ENCODE data around the gene NAB2.

NAB2 gene

DNA sequence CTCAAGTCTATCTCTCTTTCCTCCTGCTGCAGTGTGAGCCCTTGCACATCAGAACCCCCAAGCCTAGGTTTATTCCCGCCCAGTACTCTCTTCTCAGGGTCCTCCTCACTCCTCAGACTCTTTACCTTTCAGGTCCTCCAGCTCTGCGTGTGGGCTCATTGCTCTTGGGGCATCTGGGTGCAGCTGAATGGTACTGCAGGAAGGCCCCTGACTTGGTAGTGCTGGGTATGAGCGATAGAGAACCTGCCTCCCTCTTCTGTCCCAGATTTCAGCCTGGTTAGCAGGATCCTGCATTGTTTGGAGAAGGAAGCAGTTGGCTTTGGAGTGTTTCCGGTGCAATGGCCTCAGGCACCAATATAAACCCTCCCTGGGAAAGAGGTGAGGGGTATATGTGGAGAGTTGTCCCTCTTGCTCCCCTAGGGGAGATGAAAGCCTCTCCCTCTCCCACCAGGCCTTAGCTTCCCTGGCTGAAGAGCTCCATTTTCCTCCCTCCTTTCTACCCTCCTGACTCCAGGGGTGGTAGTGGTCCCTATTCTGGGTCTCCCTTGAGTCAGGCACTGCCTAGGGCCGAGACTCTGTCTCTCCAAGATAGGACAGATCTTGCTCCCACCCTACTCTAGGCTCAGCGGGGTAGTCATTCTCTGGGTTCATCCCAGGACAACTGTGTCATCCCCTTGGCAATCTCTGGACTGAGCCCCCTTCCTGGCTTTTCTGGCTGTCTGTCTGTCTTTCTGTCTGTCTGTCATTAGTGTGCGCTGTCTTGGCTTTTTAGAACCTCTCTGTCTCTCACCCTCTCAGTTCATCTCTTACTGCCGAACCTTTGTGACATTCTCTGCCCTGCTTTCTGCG lies 43.2 kb downstream of the NAB2 start:
- DNase-seq (ENCODE audit: low read depth in 4 of 4, low spot score in 1 of 4), result no peak

DNA sequence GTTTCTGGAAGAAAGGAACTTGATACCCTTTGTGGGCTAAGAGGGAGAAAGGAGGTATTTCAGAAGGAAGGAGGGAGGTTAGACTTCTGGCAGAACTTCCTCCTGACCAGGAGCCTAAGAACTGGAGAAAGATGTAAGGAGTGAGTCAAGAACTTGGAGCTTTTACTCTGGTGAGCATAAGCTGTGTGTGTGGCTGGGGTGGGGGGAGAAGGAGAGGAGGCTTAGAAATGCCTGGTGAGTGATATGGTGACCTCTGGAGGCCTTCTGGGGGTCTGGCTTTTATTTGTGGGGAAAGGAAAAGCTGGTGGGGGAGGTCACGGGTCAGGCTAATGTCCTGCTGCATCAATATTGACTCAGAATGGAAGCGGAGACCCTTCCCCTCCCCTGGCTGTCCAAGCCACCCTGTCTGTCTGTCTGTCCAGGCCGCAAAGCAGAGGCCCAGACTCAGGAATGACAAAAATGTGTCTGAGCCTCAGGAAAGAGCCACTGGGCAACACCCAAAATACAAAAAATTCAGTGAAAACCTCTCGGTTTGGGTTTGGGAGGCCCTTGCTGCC lies 44.2 kb downstream of the NAB2 start:
- DNase-seq (ENCODE audit: low read depth in 4 of 4, low spot score in 1 of 4), result no peak

DNA sequence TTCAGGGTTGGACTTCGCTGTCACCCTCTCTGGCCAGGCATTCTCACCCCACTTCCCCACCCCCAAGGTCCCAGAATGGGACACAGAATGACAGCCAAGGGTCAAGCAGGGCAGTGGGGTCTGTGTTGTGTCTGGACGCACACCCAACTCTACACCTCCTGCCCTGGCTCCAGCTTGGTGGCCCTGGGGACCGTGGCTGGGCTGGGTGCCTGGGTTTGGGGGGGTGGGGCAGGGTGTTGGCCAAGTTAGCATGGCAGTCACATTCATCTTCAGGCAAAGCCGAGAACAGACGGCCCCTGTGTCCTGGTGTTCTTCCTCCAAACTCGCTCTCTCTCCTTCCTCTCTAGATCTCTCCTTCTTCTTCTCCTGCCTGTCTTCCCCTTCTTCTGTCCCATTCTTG lies 45.0 kb downstream of the NAB2 start:
- DNase-seq (ENCODE audit: low read depth in 4 of 4, low spot score in 1 of 4), result no peak

DNA sequence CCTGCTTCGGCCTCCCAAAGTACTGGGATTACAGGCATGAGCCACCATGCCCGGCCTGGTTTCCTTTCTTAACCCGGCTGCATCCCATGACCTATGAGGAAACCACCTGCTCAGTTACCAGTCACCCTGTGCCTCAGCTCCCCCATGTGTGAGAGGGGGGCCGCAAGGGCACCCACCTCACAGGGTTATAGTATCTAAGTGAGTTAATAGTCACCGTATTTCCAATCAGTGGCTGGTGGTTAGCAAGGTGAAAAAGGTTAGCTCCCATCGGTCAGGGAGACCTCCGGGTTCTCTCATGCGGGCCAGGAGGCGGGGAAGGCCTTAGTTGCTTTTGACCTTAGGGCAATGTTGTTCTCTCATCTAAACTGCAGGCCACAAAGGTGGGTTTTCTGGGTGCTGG lies 46.0 kb downstream of the NAB2 start:
- DNase-seq (ENCODE audit: low read depth in 4 of 4, low spot score in 1 of 4), result no peak

DNA sequence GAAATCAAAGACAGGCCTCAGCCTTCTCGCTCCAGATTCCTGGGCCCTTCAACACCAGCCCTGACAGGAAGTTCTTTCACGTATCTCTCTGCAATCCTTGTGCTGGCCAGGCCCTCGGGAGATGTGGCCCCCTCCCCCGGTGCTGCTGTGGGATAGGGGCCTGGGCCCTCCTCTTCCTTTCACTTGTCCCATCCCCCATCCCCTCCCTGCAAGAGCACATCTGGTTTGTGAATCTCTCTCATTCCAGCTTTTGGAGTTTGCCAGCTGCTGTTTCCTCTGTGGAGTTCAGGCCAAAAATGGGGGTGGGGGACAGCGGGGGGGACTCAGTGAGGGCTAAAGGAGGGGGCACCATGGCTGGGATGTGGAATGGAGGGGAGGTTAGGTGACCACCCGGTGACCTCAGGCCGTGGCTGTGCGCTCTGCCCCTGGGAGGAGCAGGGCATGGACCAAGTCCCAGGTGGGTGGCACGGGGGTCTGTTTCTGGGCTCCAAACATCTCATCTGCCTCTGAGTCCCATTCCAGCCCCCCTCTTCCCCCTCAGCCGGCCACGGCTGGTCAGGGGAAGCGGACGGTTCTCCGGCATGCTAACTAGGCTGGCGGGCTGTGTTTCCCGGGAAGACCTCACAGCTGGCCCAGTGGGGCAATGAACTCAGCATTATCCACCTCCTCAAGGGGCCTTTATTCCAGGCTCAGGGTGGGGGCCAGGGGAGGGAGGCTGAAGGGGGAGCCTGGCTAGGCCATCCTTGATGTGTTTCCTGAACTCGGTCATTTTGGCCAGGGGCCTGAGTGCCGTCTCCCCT lies 46.8 kb downstream of the NAB2 start:
- DNase-seq (ENCODE audit: low read depth in 4 of 4, low spot score in 1 of 4), result no peak

DNA sequence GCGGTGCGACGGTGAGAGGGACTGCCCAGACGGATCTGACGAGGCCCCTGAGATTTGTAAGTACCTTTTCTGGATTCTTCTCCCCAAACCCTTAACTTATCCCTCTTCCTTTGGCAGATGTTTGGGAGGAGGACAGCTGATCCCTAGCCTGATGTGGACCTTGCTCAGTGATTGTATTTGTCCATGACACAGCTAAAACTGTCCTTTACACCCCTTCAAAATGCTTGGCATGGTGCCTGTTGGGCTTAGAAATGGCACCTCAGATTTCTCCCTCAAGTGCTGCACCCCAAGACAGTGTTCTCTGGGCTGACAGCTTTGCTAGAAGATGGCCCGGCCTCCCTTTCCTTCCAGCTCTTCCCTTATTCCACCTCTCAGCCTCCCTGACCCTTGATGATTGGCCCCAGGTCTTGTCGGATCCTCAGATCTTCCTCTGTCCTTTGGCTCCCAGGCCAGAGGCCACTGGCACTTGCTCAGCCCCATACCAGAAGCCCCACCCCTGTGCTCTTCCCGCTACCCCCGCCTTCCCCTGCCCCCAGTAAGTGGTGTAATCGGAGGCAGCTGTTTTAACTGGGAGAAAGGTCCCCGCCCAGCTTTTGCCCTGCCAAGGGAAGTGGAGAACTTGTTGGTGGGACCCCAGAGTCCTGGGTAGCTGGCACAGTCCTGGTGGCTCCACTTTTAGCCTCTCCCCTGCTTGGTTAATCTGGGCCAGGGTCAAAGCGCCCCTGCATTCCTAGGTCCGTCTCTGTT lies 49.8 kb downstream of the NAB2 start:
- no peak for DNase-seq (ENCODE audit: low read depth in 4 of 4, low spot score in 1 of 4)

DNA sequence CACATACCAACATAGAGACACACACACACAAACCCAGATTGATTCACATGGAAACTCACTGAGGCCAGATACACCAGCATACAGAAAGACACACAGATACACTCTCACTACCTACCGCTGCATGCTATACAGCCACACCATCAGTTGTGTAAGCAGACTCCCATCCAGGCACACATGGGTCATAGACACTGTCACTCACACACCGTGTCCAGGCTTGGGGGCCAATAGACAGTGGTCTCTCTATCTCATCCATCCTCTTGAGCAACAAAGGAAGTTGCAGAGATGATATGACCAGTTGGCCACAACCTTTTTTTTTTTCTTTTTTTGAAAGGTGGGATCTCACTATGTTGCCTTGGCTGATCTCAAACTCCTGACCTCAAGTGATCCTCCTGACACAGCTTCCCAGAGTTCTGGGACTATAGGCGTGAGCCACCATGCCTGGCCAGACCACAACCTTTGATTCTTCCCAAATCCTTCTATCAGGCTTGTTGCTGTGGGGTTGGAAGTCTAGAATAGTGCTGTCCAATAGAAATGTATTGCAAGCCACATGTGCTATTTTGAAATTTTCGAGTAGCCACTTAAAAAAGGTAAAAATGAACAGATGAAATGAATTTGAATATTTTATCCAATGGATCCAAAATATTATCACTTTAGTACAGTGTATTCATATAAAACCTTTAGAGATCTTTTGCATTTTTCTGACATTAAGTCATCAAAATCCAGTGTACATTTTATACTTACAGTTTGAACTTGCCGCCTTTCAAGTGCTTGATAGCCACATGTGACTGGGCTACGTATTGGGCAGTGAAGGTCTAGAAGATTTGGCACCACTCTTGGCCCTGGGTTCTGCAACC lies 51.1 kb downstream of the NAB2 start:
- DNase-seq (ENCODE audit: low read depth in 4 of 4, low spot score in 1 of 4), result no peak

DNA sequence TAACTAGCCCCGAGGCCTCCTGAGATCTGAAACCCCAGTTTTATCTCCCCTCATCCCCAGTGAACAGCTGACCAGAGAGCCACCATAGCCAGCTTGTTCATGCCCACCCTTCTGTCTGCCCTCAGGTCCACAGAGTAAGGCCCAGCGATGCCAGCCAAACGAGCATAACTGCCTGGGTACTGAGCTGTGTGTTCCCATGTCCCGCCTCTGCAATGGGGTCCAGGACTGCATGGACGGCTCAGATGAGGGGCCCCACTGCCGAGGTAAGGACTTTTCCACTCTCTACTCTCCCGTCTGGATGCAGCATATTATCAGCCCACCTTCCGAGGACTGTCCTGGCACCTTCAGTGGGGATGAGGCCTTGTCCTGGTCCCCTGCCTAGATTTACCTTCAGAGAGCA lies 52.3 kb downstream of the NAB2 start:
- DNase-seq (ENCODE audit: low read depth in 4 of 4, low spot score in 1 of 4), result no peak

DNA sequence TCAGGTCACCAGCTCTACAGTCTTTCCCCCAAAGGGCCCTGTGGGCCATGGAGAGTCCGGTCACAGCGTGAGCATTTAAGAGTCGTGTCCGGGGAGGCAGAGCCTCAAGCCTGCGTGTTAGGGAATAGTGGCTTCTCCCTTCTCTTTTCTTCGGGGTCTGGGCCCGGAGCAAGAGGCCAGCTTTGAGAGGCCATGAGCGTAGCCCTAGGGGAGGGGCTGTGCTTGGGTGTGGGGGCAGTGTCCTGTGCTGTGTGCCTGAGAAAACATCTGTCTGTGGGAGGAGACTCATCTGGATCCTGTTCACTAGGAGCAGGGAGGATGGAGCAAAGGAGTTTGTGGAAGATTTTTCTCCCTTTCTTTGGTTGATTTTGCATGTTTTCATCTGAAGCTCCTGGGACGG lies 53.2 kb downstream of the NAB2 start:
- DNase-seq (ENCODE audit: low read depth in 4 of 4, low spot score in 1 of 4), result no peak

DNA sequence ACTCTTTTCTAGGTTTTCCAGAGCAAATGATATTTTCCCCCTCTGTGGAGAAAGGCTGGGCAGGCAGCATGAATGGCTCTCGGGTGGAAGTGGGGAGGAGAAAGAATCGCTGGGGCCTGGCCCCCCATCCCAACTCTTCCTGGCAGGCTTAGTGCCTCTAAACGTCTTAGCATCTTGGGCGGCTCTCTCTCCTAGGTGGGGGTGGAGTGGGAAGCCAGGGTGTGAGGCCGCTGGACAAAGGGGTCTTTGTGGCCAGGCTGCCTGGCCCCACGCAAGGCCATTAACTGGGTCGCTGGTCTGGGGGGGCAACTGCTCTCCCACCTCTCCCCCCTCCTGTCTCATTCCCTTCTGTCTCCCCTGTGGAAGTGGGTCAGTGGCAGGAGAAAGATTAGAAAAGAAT lies 53.8 kb downstream of the NAB2 start:
- no peak for DNase-seq (ENCODE audit: low read depth in 4 of 4, low spot score in 1 of 4)

DNA sequence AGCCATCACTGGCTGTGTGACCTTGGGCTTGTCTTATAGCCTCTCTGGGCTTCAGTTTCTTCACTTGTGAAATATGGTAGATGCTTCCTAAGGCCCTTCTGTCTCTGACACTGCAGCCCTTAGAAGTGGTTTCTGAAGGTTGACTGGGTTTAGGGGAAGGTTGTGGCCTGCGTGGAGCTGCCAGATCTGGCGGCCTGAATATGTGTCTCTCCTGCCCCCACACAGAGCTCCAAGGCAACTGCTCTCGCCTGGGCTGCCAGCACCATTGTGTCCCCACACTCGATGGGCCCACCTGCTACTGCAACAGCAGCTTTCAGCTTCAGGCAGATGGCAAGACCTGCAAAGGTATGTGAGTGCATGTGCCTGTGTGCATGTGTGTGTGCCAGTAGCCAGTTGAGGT lies 54.5 kb downstream of the NAB2 start:
- DNase-seq (ENCODE audit: low read depth in 4 of 4, low spot score in 1 of 4), result no peak

Measured in stimulated activated CD4-positive, alpha-beta T cell treated with anti-CD3 and anti-CD28 coated beads, Interleukin-1b, Interleukin-23, amount 100 ng/mL, for 24 hours (primary cell).